ENCODE measurements around the gene AKAP10. TPM values are rescaled to one million over a fixed set of nuclear protein-coding genes. Genes with fewer than 3 reads are reported as not detected.

Gene AKAP10
- total and polyA plus RNA-seq, 2 donors from 2014 or later = 8.3 to 43.7 TPM

DNA sequence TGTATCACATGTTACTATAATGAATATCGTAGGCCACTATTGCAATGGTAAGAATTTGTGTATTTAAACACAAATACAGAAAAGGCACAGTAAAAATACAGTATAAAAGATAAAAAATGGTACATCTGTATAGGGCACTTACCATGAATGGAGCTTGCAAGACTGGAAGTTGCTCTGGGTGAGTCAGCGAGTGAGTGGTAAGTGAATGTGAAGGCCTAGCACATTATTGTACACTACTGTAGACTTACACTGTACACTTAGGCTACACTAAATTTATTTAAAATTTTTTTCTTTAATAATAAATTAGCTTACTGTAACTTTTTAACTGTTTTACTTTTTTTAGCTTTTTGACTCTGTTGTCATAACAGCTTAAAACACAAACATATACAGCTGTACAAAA, 42.5 kb downstream of the AKAP10 start:
- no peak for DNase-seq
- intact Hi-C loops (cut with DNase I) = no loop called here
- no peak overlapping the region for H3K27ac ChIP-seq (ENCODE audit: low read depth in 2 of 2, low read length in 2 of 2)
- TF ChIP-seq, protein P1, sequence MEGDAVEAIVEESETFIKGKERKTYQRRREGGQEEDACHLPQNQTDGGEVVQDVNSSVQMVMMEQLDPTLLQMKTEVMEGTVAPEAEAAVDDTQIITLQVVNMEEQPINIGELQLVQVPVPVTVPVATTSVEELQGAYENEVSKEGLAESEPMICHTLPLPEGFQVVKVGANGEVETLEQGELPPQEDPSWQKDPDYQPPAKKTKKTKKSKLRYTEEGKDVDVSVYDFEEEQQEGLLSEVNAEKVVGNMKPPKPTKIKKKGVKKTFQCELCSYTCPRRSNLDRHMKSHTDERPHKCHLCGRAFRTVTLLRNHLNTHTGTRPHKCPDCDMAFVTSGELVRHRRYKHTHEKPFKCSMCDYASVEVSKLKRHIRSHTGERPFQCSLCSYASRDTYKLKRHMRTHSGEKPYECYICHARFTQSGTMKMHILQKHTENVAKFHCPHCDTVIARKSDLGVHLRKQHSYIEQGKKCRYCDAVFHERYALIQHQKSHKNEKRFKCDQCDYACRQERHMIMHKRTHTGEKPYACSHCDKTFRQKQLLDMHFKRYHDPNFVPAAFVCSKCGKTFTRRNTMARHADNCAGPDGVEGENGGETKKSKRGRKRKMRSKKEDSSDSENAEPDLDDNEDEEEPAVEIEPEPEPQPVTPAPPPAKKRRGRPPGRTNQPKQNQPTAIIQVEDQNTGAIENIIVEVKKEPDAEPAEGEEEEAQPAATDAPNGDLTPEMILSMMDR (IDR thresholded peaks at IDR 0.05; ENCODE audit: borderline replicate concordance, extremely low read depth, insufficient read depth) = no peak
- H3K4me1 ChIP-seq (ENCODE audit: control insufficient read depth in 2 of 3, insufficient read depth in 2 of 3, low read depth in 1 of 3, low read length in 3 of 3) = no peaks in the 10 kb centered on the region
- FAIRE-seq = no peak
- no peaks in the 10 kb centered on the region for H3K9me3 ChIP-seq (ENCODE audit: control insufficient read depth in 2 of 3, insufficient read depth in 1 of 3, low read length in 3 of 3)
- H3K4me3 ChIP-seq (ENCODE audit: low read length in 3 of 3) = no peak overlapping the region
- peaks cover 13 to 38% (median 31%) of the 10 kb centered on the region in 3 donors for H3K36me3 ChIP-seq (ENCODE audit: control insufficient read depth in 2 of 3, insufficient read depth in 3 of 3, low read length in 3 of 3)
- no peaks in the 10 kb centered on the region for H3K27me3 ChIP-seq (ENCODE audit: control insufficient read depth, insufficient read depth, low read length)
- no peak overlapping the region for H3K9ac ChIP-seq (ENCODE audit: low read length in 3 of 3)

GRCh38 chr17:19933628-19934027, 44.0 kb downstream of the AKAP10 start:
- no peaks in the 10 kb centered on the region for H3K4me1 ChIP-seq (ENCODE audit: control insufficient read depth in 2 of 3, insufficient read depth in 2 of 3, low read depth in 1 of 3, low read length in 3 of 3)
- TF ChIP-seq, protein P1 (IDR thresholded peaks at IDR 0.05; ENCODE audit: borderline replicate concordance, extremely low read depth, insufficient read depth) = no peak
- no peak overlapping the region for H3K9ac ChIP-seq (ENCODE audit: low read length in 3 of 3)
- no peaks in the 10 kb centered on the region for H3K27me3 ChIP-seq (ENCODE audit: control insufficient read depth, insufficient read depth, low read length)
- H3K4me3 ChIP-seq (ENCODE audit: low read length in 3 of 3) = no peak overlapping the region
- DNase-seq (no peak), FAIRE-seq (no peak)
- H3K36me3 ChIP-seq (ENCODE audit: control insufficient read depth in 2 of 3, insufficient read depth in 3 of 3, low read length in 3 of 3) = peaks cover 13 to 37% (median 26%) of the 10 kb centered on the region in 3 donors
- intact Hi-C loops (cut with DNase I) = no loop called here
- no peaks in the 10 kb centered on the region for H3K9me3 ChIP-seq (ENCODE audit: control insufficient read depth in 2 of 3, insufficient read depth in 1 of 3, low read length in 3 of 3)
- H3K27ac ChIP-seq (ENCODE audit: low read depth in 2 of 2, low read length in 2 of 2) = no peak overlapping the region

DNA sequence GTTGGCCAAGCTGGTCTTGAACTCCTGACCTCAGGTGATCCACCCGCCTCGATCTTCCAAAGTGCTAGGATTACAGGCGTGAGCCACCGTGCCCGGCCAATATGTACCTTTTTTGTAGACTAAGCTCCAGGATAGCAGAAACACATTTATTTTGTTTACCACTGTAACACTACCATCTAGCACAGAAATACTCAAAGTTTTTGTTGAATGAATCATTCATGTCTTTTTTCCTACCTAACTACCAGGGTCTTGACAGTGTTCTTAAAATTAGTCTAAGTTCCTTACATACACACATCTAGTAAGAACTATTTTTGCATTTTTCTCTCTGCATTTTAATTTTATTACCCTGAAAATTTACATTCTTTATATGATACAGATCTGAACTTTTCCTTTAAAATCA, 44.4 kb downstream of the AKAP10 start:
- intact Hi-C loops (cut with DNase I) = no loop called here
- Histone ChIP-seq H3K9me3 (ENCODE audit: control insufficient read depth in 2 of 3, insufficient read depth in 1 of 3, low read length in 3 of 3) (no peaks in the 10 kb centered on the region), H3K4me1 (ENCODE audit: control insufficient read depth in 2 of 3, insufficient read depth in 2 of 3, low read depth in 1 of 3, low read length in 3 of 3) (no peaks in the 10 kb centered on the region), H3K27me3 (ENCODE audit: control insufficient read depth, insufficient read depth, low read length) (no peaks in the 10 kb centered on the region), H3K9ac (ENCODE audit: low read length in 3 of 3) (no peak overlapping the region), H3K36me3 (ENCODE audit: control insufficient read depth in 2 of 3, insufficient read depth in 3 of 3, low read length in 3 of 3) (peaks cover 13 to 37% (median 26%) of the 10 kb centered on the region in 3 donors), H3K27ac (ENCODE audit: low read depth in 2 of 2, low read length in 2 of 2) (no peak overlapping the region), H3K4me3 (ENCODE audit: low read length in 3 of 3) (no peak overlapping the region)
- TF ChIP-seq, protein P1 (IDR thresholded peaks at IDR 0.05; ENCODE audit: borderline replicate concordance, extremely low read depth, insufficient read depth) = no peak
- no peak for FAIRE-seq
- no peak for DNase-seq

GRCh38 chr17:19928299-19928698, 49.3 kb downstream of the AKAP10 start:
- H3K27ac ChIP-seq (ENCODE audit: low read depth in 2 of 2, low read length in 2 of 2) = no peak overlapping the region
- H3K36me3 ChIP-seq (ENCODE audit: control insufficient read depth in 2 of 3, insufficient read depth in 3 of 3, low read length in 3 of 3) = peaks cover 2 to 26% (median 11%) of the 10 kb centered on the region in 3 donors
- TF ChIP-seq, protein P1 (IDR thresholded peaks at IDR 0.05; ENCODE audit: borderline replicate concordance, extremely low read depth, insufficient read depth) = no peak
- intact Hi-C loops (cut with DNase I) = no loop called here
- H3K9ac ChIP-seq (ENCODE audit: low read length in 3 of 3) = no peak overlapping the region
- no peak for FAIRE-seq
- H3K9me3 ChIP-seq (ENCODE audit: control insufficient read depth in 2 of 3, insufficient read depth in 1 of 3, low read length in 3 of 3) = no peaks in the 10 kb centered on the region
- no peak for DNase-seq
- no peak overlapping the region for H3K4me3 ChIP-seq (ENCODE audit: low read length in 3 of 3)
- H3K4me1 ChIP-seq (ENCODE audit: control insufficient read depth in 2 of 3, insufficient read depth in 2 of 3, low read depth in 1 of 3, low read length in 3 of 3) = no peaks in the 10 kb centered on the region
- no peaks in the 10 kb centered on the region for H3K27me3 ChIP-seq (ENCODE audit: control insufficient read depth, insufficient read depth, low read length)

Data from kidney (tissue), 14 donors.